Suprapubic skin (tissue), 4 donors: ENCODE measurements around the gene ALDOC. TPM values are rescaled to one million over a fixed set of nuclear protein-coding genes. Genes with fewer than 3 reads are reported as not detected.

Experiments used
- DNase-seq, 2 donors: peaks; one replicate each; pipeline ENCODE4 v3.0.0-alpha.2; 2019; ENCODE audit warnings: low spot score in 2 of 2
- H3K27ac ChIP-seq: fragments of 200-600 bp; sonication (generic); one replicate; pipeline ENCODE4 v1.5.1; 2019
- H3K27me3 ChIP-seq: fragments of 200-600 bp; sonication (generic); one replicate; pipeline ENCODE4 v1.5.1; 2019
- H3K36me3 ChIP-seq: fragments of 200-600 bp; sonication (generic); one replicate; pipeline ENCODE4 v1.5.1; 2019
- H3K4me1 ChIP-seq: fragments of 200-600 bp; sonication (generic); one replicate; pipeline ENCODE4 v1.5.1; 2019
- H3K4me3 ChIP-seq: fragments of 200-600 bp; sonication (generic); one replicate; pipeline ENCODE4 v1.5.1; 2019; ENCODE audit warnings: mild to moderate bottlenecking
- H3K9me3 ChIP-seq: fragments of 200-600 bp; sonication (generic); one replicate; pipeline ENCODE4 v1.5.1; 2019
- EP300 ChIP-seq: sonication (generic); formaldehyde crosslinking; IDR thresholded peaks from one replicate; pipeline ENCODE4 v1.6.1; 2017; ENCODE audit warnings: antibody characterized with exemption
- POLR2A ChIP-seq, 2 donors: fragments of 450-650 bp; IDR thresholded peaks; one replicate each; pipeline ENCODE4 v1.6.1; 2017; ENCODE audit warnings: antibody characterized with exemption in 2 of 2, mild to moderate bottlenecking in 2 of 2, moderate library complexity in 2 of 2
- POLR2AphosphoS5 ChIP-seq, 3 donors: sonication (generic); formaldehyde crosslinking; IDR thresholded peaks; one replicate each; pipeline ENCODE4 v1.6.1; 2017; ENCODE audit warnings: antibody characterized with exemption in 3 of 3
- WGBS: methylation state at CpG from one replicate; pipeline ENCODE4 v1.1.5; 2018; 5-methylcytosine and 5-hydroxymethylcytosine counted together
- total RNA-seq, 4 donors: library from RNA; depleted of rRNA; stranded (reverse); fragments of >200 nt; gene quantifications; one replicate each; pipeline ENCODE4 v1.1.0, GENCODE V29; 2016
- TF ChIP-seq, protein P1 (sequence below), 2 donors: fragments of 200-600 bp in 1 of 2; fragments of 450-650 bp in 1 of 2; sonication (generic) in 1 of 2; IDR thresholded peaks; one replicate each; pipeline ENCODE4 v1.5.1; 2016 to 2019; ENCODE audit warnings: antibody characterized with exemption in 2 of 2, mild to moderate bottlenecking in 1 of 2, moderate library complexity in 1 of 2

ALDOC gene
- total RNA-seq, 4 donors from 2014 or later: 33.0 to 103 (median 62.6) TPM

DNA sequence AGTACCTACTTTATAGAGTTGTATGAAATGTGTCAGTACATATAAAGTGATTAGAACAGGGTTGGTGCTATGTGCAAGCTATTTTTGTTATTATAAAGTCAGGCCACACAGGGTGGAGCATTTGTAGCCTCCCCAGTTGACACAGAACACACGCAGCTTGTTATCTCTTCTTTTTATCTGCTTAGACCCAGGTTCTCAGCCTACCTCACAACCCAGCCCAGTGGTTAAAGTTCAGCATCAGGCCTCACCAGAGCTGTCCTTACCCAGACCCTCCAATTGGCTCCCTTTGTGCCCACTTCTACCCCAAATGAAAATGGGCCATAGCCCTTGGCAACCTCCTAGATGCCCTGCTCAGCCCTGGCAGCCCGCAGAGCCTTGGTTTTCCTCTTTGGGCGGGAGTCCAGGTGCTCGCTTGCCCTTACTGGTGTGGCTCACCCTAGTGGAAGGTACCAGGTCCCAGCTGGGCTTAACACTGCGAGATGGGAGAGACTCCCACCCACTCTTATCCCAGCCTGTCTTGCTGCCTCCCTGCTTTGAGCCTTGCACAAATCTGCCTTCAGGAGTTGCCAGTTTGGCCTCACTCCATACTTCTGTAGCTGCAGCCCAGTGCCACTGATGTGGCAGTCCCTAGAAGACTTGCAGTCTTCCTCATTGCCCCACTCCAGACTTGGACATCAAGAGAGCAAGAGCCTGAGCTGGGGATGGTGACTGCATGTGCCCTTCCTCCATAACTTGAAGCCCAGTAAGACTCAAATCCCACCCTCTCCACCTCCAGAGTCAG is 4.2 kb downstream of the ALDOC start:
- 71% methylated on average over 5 of the region's 5 CpGs for WGBS
- Histone ChIP-seq H3K36me3 (no peaks in the 10 kb centered on the region), H3K27me3 (no peaks in the 10 kb centered on the region), H3K9me3 (no peaks in the 10 kb centered on the region), H3K4me3 (peak overlapping the region; percentile 97), H3K4me1 (peaks cover 32% of the 10 kb centered on the region), H3K27ac (no peak overlapping the region)
- no peak for TF ChIP-seq POLR2A (IDR thresholded peaks at IDR 0.05)
- TF ChIP-seq, protein P1, sequence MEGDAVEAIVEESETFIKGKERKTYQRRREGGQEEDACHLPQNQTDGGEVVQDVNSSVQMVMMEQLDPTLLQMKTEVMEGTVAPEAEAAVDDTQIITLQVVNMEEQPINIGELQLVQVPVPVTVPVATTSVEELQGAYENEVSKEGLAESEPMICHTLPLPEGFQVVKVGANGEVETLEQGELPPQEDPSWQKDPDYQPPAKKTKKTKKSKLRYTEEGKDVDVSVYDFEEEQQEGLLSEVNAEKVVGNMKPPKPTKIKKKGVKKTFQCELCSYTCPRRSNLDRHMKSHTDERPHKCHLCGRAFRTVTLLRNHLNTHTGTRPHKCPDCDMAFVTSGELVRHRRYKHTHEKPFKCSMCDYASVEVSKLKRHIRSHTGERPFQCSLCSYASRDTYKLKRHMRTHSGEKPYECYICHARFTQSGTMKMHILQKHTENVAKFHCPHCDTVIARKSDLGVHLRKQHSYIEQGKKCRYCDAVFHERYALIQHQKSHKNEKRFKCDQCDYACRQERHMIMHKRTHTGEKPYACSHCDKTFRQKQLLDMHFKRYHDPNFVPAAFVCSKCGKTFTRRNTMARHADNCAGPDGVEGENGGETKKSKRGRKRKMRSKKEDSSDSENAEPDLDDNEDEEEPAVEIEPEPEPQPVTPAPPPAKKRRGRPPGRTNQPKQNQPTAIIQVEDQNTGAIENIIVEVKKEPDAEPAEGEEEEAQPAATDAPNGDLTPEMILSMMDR (IDR thresholded peaks at IDR 0.05): no peak
- no peak for TF ChIP-seq POLR2AphosphoS5 (IDR thresholded peaks at IDR 0.05)
- TF ChIP-seq EP300: no peak
- no peak for DNase-seq

DNA sequence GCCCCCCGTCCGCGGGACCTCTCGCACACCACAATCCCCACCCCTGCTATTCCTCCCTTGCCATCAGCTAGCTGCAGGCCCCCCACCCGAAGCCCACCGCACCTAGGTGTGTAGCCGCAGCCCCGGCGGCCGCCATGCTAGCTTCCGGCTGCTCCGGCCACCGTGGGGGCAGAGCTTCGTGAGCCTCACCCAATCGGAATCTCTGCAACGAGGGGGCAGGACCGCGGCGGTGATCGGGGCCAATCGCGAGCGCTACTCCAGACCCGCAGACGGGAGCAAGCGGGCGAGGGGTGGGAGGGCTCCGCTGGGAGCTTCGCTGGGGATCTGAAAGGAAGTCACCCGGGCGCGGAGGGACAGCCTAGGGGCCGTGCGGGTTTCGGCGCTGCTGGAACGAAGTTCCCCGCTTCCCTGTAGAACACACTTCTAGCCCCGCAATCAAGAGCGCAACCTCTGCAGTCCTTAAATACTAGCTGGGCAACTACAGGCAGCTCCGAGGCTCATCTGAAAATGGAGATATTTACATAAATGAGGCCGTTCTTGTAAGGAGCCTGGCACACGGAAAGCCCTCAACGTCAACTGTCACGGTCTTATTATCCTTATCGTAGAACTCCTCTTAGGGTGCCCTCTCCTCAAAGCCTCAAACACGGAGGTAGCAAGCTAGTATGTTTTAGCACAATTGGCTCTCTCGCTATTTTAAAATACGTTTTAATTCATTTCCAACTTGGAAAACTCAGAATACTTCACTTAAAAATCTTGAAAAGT is 5.2 kb downstream of the ALDOC start, which contains the start of gene PIGS:
PIGS (minus strand) TSS at position 164 of the 762 bp plus-strand sequence; CDS start at position 136, 28 bp downstream.
- no peaks in the 10 kb centered on the region for H3K27me3 ChIP-seq
- peak within 1 kb of the TSS; percentile 47 for H3K27ac ChIP-seq
- H3K36me3 ChIP-seq: no peaks in the 10 kb centered on the region
- 1% methylated on average over 13 of the region's 49 CpGs for WGBS
- no peaks in the 10 kb centered on the region for H3K9me3 ChIP-seq
- TF ChIP-seq POLR2A (IDR thresholded peaks at IDR 0.05): peak in 1 of 2 donors; percentile 58
- TF ChIP-seq POLR2AphosphoS5 (IDR thresholded peaks at IDR 0.05): peak in 2 of 3 donors; percentile 20 to 34
- no peak for TF ChIP-seq EP300
- TF ChIP-seq, protein P1 (IDR thresholded peaks at IDR 0.05): no peak
- H3K4me1 ChIP-seq: peaks cover 26% of the 10 kb centered on the region
- peak; percentile 98 to 99 for DNase-seq
- H3K4me3 ChIP-seq: peak within 1 kb of the TSS; percentile 97

DNA sequence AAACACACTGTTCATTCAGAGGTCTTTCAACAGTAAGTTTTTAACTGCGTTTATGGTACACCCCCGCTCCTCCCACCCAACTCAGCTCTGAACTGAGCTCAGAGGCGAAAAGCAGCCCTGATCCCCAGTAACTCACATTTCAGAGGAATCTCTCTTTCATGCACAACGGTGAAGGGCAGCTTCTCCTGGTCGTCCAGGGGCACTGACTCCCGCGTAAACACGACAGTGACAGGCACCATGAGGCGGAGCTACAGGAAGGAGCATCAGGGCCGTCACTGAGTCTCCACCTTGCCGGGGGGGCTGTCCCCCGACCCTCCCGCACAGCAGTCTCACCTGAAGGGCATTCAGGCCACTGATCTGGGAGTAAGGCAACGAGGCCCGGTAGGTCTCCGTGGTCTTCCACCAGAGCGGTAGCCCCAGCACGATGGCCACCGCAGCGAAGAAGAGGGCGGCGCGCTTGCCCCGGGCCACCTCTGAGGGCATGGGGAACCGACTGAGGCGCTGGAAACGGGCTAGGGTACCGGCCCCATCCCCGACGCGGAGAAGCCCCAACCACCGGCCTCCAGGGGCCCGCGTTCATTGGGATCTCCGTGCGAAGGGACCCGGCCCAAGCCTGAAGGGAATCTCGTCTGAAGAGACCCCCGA is 5.9 kb downstream of the ALDOC start:
- Histone ChIP-seq H3K27me3 (no peaks in the 10 kb centered on the region), H3K36me3 (no peaks in the 10 kb centered on the region), H3K27ac (peak overlapping the region; percentile 47), H3K4me1 (peaks cover 23% of the 10 kb centered on the region), H3K4me3 (peak overlapping the region; percentile 97), H3K9me3 (no peaks in the 10 kb centered on the region)
- DNase-seq: no peak
- no peak for TF ChIP-seq EP300
- TF ChIP-seq, protein P1 (IDR thresholded peaks at IDR 0.05): no peak
- WGBS: 1% methylated on average over 33 of the region's 39 CpGs

DNA sequence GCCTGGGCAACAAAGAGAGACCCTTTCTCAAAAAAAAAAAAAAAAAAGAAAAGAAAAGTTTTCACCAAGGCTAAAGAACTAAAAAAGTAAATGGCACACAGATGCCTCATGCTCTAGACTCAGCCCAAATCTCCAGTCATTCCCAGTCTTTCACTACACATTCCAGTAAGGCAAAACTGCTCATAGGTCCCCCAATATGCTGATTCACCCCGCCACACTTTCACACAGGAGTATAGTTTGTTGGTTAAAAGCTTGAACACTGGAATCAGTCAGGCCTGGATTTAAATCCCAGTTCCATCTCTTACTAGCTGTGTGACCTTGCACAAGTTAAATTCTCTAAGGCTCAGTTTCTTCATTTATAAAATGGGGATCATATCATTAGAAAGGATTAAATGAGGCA is 7.2 kb downstream of the ALDOC start:
- H3K36me3 ChIP-seq: no peaks in the 10 kb centered on the region
- H3K27ac ChIP-seq: no peak overlapping the region
- 96% methylated on average over 1 of the region's 1 CpG for WGBS
- peaks cover 23% of the 10 kb centered on the region for H3K4me1 ChIP-seq
- DNase-seq: no peak
- H3K27me3 ChIP-seq: no peaks in the 10 kb centered on the region
- no peak overlapping the region for H3K4me3 ChIP-seq
- TF ChIP-seq EP300: no peak
- TF ChIP-seq, protein P1 (IDR thresholded peaks at IDR 0.05): no peak
- no peak for TF ChIP-seq POLR2A (IDR thresholded peaks at IDR 0.05)
- H3K9me3 ChIP-seq: no peaks in the 10 kb centered on the region

DNA sequence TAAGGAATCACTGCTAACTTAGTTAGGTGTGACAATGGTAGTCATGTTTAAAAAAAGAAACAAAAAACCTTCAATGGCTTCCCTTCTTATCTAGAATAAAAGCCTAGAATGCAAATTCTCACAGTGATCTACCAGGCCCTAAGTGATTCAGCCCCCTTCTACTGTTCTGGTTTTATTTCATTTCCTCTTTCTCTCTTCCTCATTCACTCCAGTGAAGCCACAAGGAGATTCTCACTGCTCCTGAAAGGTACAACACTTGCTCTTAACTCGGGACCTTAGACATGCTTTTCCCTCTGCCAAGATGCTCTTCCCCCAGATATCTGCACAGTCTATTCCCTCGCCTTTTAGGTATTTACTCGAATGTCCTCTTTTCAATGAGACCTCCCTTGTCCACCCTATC is 9.1 kb downstream of the ALDOC start:
- Histone ChIP-seq H3K4me3 (no peak overlapping the region), H3K27me3 (no peaks in the 10 kb centered on the region), H3K4me1 (peaks cover 21% of the 10 kb centered on the region), H3K9me3 (no peaks in the 10 kb centered on the region), H3K27ac (no peak overlapping the region), H3K36me3 (peaks cover 17% of the 10 kb centered on the region)
- WGBS: 85% methylated on average over 3 of the region's 3 CpGs
- TF ChIP-seq, protein P1 (IDR thresholded peaks at IDR 0.05): no peak
- no peak for TF ChIP-seq POLR2AphosphoS5 (IDR thresholded peaks at IDR 0.05)
- TF ChIP-seq EP300: no peak
- no peak for TF ChIP-seq POLR2A (IDR thresholded peaks at IDR 0.05)
- no peak for DNase-seq
